ENCODE measurements around the gene MRE11. TPM values are rescaled to one million over a fixed set of nuclear protein-coding genes. Genes with fewer than 3 reads are reported as not detected.

MRE11 gene
- total and polyA plus RNA-seq, 2 donors from 2014 or later, result 3.5 to 16.6 TPM

GRCh38 chr11:94494126-94494680 lies 559 bp upstream of the MRE11 start:
- H3K27ac ChIP-seq (ENCODE audit: low read depth in 2 of 2, low read length in 2 of 2), result peak overlapping the region in 1 of 2 donors; percentile 47
- no peak for DNase-seq

GRCh38 chr11:94486068-94486467 lies 7.6 kb downstream of the MRE11 start:
- Histone ChIP-seq H3K9me3 (ENCODE audit: control insufficient read depth in 2 of 3, insufficient read depth in 1 of 3, low read length in 3 of 3) (no peaks in the 10 kb centered on the region), H3K9ac (ENCODE audit: low read length in 3 of 3) (no peak overlapping the region), H3K4me1 (ENCODE audit: control insufficient read depth in 2 of 3, insufficient read depth in 2 of 3, low read depth in 1 of 3, low read length in 3 of 3) (no peaks in the 10 kb centered on the region), H3K27ac (ENCODE audit: low read depth in 2 of 2, low read length in 2 of 2) (no peak overlapping the region), H3K27me3 (ENCODE audit: control insufficient read depth, insufficient read depth, low read length) (no peaks in the 10 kb centered on the region), H3K36me3 (ENCODE audit: control insufficient read depth in 2 of 3, insufficient read depth in 3 of 3, low read length in 3 of 3) (peaks cover 5 to 8% (median 6%) of the 10 kb centered on the region in 3 donors), H3K4me3 (ENCODE audit: low read length in 3 of 3) (no peak overlapping the region)
- DNase-seq, result no peak
- intact Hi-C loops (cut with DNase I), result no loop called here
- no peak for FAIRE-seq
- no peak for TF ChIP-seq CTCF (IDR thresholded peaks at IDR 0.05; ENCODE audit: borderline replicate concordance, extremely low read depth, insufficient read depth)

More at GRCh38 chr11:94494126-94494680, 559 bp upstream of the MRE11 start:
- FAIRE-seq, result no peak
- peaks cover 0 to 4% (median 3%) of the 10 kb centered on the region in 3 donors for H3K4me1 ChIP-seq (ENCODE audit: control insufficient read depth in 2 of 3, insufficient read depth in 2 of 3, low read depth in 1 of 3, low read length in 3 of 3)
- H3K4me3 ChIP-seq (ENCODE audit: low read length in 3 of 3), result peak overlapping the region; percentile 73 to 96 (median 92)
- H3K27me3 ChIP-seq (ENCODE audit: control insufficient read depth, insufficient read depth, low read length), result no peaks in the 10 kb centered on the region
- H3K9ac ChIP-seq (ENCODE audit: low read length in 3 of 3), result peak overlapping the region; percentile 37 to 88 (median 68)
- no peak for TF ChIP-seq CTCF (IDR thresholded peaks at IDR 0.05; ENCODE audit: borderline replicate concordance, extremely low read depth, insufficient read depth)
- peaks cover 2 to 14% (median 5%) of the 10 kb centered on the region in 3 donors for H3K36me3 ChIP-seq (ENCODE audit: control insufficient read depth in 2 of 3, insufficient read depth in 3 of 3, low read length in 3 of 3)
- intact Hi-C loops (cut with DNase I), result no loop called here
- H3K9me3 ChIP-seq (ENCODE audit: control insufficient read depth in 2 of 3, insufficient read depth in 1 of 3, low read length in 3 of 3), result no peaks in the 10 kb centered on the region

GRCh38 chr11:94481342-94481741 lies 12.3 kb downstream of the MRE11 start:
- no peaks in the 10 kb centered on the region for H3K4me1 ChIP-seq (ENCODE audit: control insufficient read depth in 2 of 3, insufficient read depth in 2 of 3, low read depth in 1 of 3, low read length in 3 of 3)
- H3K9ac ChIP-seq (ENCODE audit: low read length in 3 of 3), result no peak overlapping the region
- TF ChIP-seq CTCF (IDR thresholded peaks at IDR 0.05; ENCODE audit: borderline replicate concordance, extremely low read depth, insufficient read depth), result no peak
- FAIRE-seq (no peak), DNase-seq (no peak)
- no peak overlapping the region for H3K27ac ChIP-seq (ENCODE audit: low read depth in 2 of 2, low read length in 2 of 2)
- H3K27me3 ChIP-seq (ENCODE audit: control insufficient read depth, insufficient read depth, low read length), result no peaks in the 10 kb centered on the region
- peaks cover 3 to 12% (median 12%) of the 10 kb centered on the region in 3 donors for H3K36me3 ChIP-seq (ENCODE audit: control insufficient read depth in 2 of 3, insufficient read depth in 3 of 3, low read length in 3 of 3)
- intact Hi-C loops (cut with DNase I), result no loop called here
- no peaks in the 10 kb centered on the region for H3K9me3 ChIP-seq (ENCODE audit: control insufficient read depth in 2 of 3, insufficient read depth in 1 of 3, low read length in 3 of 3)
- H3K4me3 ChIP-seq (ENCODE audit: low read length in 3 of 3), result no peak overlapping the region

GRCh38 chr11:94477624-94478023 lies 16.0 kb downstream of the MRE11 start:
- Histone ChIP-seq H3K36me3 (ENCODE audit: control insufficient read depth in 2 of 3, insufficient read depth in 3 of 3, low read length in 3 of 3) (peaks cover 3 to 23% (median 8%) of the 10 kb centered on the region in 3 donors), H3K4me1 (ENCODE audit: control insufficient read depth in 2 of 3, insufficient read depth in 2 of 3, low read depth in 1 of 3, low read length in 3 of 3) (no peaks in the 10 kb centered on the region)
- DNase-seq, result no peak

More at GRCh38 chr11:94477624-94478023, 16.0 kb downstream of the MRE11 start:
- FAIRE-seq, result no peak
- TF ChIP-seq CTCF (IDR thresholded peaks at IDR 0.05; ENCODE audit: borderline replicate concordance, extremely low read depth, insufficient read depth), result no peak
- intact Hi-C loops (cut with DNase I), result no loop called here
- no peak overlapping the region for H3K9ac ChIP-seq (ENCODE audit: low read length in 3 of 3)
- no peaks in the 10 kb centered on the region for H3K27me3 ChIP-seq (ENCODE audit: control insufficient read depth, insufficient read depth, low read length)
- no peak overlapping the region for H3K4me3 ChIP-seq (ENCODE audit: low read length in 3 of 3)
- H3K27ac ChIP-seq (ENCODE audit: low read depth in 2 of 2, low read length in 2 of 2), result no peak overlapping the region
- H3K9me3 ChIP-seq (ENCODE audit: control insufficient read depth in 2 of 3, insufficient read depth in 1 of 3, low read length in 3 of 3), result no peaks in the 10 kb centered on the region
